ENCODE data around the gene HABP4.

DNA sequence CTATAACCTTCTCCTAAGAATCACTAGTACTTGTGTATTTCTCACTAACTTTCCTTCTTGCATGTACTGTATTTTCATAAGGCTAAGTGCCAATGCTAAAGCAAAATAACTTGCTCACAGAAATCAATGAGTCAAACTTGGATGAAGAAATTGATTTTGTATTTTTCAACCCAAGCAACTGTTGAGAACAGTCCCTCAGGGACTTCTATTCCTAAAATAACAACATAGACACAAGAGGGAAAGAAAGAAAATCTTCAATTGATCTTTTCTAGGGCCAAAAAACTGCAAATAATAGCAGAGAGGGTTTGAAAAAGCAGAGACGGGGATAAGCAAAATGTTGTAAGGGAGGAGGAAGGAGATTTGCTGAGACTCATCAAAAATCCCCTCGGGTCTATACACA lies 69.8 kb downstream of the HABP4 start:
- TF ChIP-seq, protein P1, sequence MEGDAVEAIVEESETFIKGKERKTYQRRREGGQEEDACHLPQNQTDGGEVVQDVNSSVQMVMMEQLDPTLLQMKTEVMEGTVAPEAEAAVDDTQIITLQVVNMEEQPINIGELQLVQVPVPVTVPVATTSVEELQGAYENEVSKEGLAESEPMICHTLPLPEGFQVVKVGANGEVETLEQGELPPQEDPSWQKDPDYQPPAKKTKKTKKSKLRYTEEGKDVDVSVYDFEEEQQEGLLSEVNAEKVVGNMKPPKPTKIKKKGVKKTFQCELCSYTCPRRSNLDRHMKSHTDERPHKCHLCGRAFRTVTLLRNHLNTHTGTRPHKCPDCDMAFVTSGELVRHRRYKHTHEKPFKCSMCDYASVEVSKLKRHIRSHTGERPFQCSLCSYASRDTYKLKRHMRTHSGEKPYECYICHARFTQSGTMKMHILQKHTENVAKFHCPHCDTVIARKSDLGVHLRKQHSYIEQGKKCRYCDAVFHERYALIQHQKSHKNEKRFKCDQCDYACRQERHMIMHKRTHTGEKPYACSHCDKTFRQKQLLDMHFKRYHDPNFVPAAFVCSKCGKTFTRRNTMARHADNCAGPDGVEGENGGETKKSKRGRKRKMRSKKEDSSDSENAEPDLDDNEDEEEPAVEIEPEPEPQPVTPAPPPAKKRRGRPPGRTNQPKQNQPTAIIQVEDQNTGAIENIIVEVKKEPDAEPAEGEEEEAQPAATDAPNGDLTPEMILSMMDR (IDR thresholded peaks at IDR 0.05): no peak
- no peak for TF ChIP-seq NR2C2 (CRISPR knock-in tag; IDR thresholded peaks at IDR 0.05)
- TF ChIP-seq, protein P2, sequence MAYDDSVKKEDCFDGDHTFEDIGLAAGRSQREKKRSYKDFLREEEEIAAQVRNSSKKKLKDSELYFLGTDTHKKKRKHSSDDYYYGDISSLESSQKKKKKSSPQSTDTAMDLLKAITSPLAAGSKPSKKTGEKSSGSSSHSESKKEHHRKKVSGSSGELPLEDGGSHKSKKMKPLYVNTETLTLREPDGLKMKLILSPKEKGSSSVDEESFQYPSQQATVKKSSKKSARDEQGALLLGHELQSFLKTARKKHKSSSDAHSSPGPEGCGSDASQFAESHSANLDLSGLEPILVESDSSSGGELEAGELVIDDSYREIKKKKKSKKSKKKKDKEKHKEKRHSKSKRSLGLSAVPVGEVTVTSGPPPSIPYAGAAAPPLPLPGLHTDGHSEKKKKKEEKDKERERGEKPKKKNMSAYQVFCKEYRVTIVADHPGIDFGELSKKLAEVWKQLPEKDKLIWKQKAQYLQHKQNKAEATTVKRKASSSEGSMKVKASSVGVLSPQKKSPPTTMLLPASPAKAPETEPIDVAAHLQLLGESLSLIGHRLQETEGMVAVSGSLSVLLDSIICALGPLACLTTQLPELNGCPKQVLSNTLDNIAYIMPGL (CRISPR knock-in tag; IDR thresholded peaks at IDR 0.05): no peak
- TF ChIP-seq, protein P3, sequence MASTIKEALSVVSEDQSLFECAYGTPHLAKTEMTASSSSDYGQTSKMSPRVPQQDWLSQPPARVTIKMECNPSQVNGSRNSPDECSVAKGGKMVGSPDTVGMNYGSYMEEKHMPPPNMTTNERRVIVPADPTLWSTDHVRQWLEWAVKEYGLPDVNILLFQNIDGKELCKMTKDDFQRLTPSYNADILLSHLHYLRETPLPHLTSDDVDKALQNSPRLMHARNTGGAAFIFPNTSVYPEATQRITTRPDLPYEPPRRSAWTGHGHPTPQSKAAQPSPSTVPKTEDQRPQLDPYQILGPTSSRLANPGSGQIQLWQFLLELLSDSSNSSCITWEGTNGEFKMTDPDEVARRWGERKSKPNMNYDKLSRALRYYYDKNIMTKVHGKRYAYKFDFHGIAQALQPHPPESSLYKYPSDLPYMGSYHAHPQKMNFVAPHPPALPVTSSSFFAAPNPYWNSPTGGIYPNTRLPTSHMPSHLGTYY (CRISPR knock-in tag; IDR thresholded peaks at IDR 0.05): no peak
